Measurements from ENCODE around the gene NMT1.

NMT1 gene

DNA sequence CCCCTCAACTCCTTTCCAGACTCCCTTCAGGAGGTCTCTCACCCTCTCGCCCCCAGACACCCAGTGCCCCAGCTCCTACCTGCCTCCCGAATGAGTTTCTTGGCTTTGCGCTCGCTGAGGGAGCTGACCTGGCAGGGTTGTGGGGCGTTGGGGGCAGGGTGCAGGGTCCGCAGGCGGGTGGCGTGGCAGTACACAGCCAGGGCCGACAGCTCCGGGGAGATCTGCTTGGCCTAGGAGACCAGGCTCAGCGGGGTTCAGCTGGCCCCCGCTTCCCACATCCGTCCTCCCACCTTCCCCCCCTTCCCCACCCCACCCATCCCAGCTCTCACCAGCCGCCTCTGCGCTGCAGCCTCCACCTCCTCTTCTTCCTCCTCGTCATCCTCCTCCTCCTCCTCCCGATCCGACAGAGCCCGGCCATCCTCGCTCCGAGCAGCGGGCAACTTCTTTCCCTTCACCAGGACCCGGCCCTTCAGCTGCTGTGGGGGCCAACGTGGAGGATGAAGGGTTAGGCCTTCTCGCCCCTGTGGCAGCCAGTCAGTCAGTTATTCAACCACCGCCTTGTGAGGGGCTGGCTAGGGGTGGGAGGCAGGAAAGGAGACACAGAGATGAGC, 54.0 kb downstream of the NMT1 start:
- Histone ChIP-seq H3K4me2 (ENCODE audit: low read depth, low read length) (no peak overlapping the region), H3K36me3 (replicated peaks; ENCODE audit: insufficient read depth, low read length) (no peaks in the 10 kb centered on the region), H3K79me2 (ENCODE audit: low read length) (no peaks in the 10 kb centered on the region), H3K9ac (ENCODE audit: low read length) (no peak overlapping the region), H3K27me3 (replicated peaks; ENCODE audit: insufficient read depth, low read length) (no peaks in the 10 kb centered on the region; the same call in none of the 2 replicates), H3F3A (ENCODE audit: insufficient read depth, low read length) (no peaks in the 10 kb centered on the region), H3K4me1 (ENCODE audit: low read length) (no peaks in the 10 kb centered on the region), H3K9me3 (replicated peaks; ENCODE audit: insufficient read depth, low read length) (no peaks in the 10 kb centered on the region), H2AFZ (ENCODE audit: low read length) (no peak overlapping the region), H3K27ac (ENCODE audit: low read length) (no peak overlapping the region), H4K20me1 (ENCODE audit: insufficient read depth, low read length) (no peaks in the 10 kb centered on the region), H3K9me2 (replicated peaks; ENCODE audit: insufficient read depth, low read length) (no peaks in the 10 kb centered on the region), H3K4me3 (ENCODE audit: low read length) (no peak overlapping the region)
- DNase-seq: no peak
- TF ChIP-seq, protein P1, sequence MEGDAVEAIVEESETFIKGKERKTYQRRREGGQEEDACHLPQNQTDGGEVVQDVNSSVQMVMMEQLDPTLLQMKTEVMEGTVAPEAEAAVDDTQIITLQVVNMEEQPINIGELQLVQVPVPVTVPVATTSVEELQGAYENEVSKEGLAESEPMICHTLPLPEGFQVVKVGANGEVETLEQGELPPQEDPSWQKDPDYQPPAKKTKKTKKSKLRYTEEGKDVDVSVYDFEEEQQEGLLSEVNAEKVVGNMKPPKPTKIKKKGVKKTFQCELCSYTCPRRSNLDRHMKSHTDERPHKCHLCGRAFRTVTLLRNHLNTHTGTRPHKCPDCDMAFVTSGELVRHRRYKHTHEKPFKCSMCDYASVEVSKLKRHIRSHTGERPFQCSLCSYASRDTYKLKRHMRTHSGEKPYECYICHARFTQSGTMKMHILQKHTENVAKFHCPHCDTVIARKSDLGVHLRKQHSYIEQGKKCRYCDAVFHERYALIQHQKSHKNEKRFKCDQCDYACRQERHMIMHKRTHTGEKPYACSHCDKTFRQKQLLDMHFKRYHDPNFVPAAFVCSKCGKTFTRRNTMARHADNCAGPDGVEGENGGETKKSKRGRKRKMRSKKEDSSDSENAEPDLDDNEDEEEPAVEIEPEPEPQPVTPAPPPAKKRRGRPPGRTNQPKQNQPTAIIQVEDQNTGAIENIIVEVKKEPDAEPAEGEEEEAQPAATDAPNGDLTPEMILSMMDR (IDR thresholded peaks at IDR 0.05; ENCODE audit: low read length): no peak
- TF ChIP-seq EZH2phosphoT487 (IDR thresholded peaks at IDR 0.05; ENCODE audit: low read length): no peak

DNA sequence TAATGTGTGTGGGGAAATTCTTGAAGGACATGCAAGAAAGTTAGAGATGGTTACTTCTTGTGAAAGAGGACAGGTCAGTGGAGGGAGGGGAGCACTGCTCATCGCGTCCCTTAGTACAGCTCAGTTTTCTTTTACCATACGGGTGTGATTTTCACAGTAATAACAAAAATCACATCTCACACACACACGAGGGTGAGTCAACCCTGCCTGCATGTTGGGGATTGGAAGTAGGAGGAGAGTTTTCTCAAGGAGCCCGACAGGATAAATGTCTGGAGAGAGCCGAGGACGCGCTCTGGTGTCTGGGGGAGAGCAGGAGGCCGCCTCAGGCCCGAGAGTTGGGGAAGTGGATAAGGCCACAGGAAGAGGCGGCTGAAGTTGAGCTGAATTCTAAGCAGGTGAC, 54.8 kb downstream of the NMT1 start:
- TF ChIP-seq EZH2phosphoT487 (IDR thresholded peaks at IDR 0.05; ENCODE audit: low read length) (no peak), EZH2 (optimal IDR thresholded peaks at IDR 0.05; ENCODE audit: low read depth, low read length) (no peak)
- TF ChIP-seq, protein P1 (IDR thresholded peaks at IDR 0.05; ENCODE audit: low read length): no peak
- no peak overlapping the region for H3K27ac ChIP-seq (ENCODE audit: low read length)

DNA sequence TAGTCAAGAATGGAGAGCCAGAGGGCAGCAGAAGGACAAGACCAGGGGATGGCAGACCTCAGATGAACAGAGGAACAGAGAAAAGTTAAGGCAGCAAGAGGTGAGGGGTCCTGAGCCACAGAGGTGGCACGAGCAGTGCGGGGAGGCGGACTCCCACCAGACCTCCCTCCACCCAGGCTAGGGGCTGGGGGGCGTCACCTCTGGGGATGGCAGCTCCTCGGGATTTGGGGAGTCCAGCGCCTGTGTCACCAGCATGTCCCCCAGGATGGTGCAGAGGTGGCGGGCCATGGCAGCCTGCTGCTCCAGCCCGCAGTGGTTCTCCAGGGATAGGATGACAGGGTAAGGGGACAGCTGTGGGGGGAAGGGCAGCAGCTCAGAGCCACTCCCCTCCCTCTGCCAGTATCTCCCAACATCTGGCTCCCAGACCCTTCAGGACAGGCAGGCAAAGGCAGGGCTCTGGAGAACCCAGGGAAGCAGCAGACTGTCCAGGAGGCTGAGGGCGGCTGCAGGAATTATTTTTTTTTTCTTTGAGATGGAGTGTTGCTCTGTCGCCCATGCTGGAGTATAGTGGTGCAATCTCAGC, 55.4 kb downstream of the NMT1 start:
- no peaks in the 10 kb centered on the region for H4K20me1 ChIP-seq (ENCODE audit: insufficient read depth, low read length)
- no peaks in the 10 kb centered on the region for H3F3A ChIP-seq (ENCODE audit: insufficient read depth, low read length)
- TF ChIP-seq, protein P1 (IDR thresholded peaks at IDR 0.05; ENCODE audit: low read length): no peak
- TF ChIP-seq EZH2phosphoT487 (IDR thresholded peaks at IDR 0.05; ENCODE audit: low read length) (no peak), EZH2 (optimal IDR thresholded peaks at IDR 0.05; ENCODE audit: low read depth, low read length) (no peak)
- no peak overlapping the region for H3K9ac ChIP-seq (ENCODE audit: low read length)
- H3K4me3 ChIP-seq (ENCODE audit: low read length): no peak overlapping the region
- no peaks in the 10 kb centered on the region for H3K79me2 ChIP-seq (ENCODE audit: low read length)
- no peaks in the 10 kb centered on the region; the same call in none of the 2 replicates for H3K27me3 ChIP-seq (replicated peaks; ENCODE audit: insufficient read depth, low read length)
- no peaks in the 10 kb centered on the region for H3K9me3 ChIP-seq (replicated peaks; ENCODE audit: insufficient read depth, low read length)
- H3K36me3 ChIP-seq (replicated peaks; ENCODE audit: insufficient read depth, low read length): no peaks in the 10 kb centered on the region
- H2AFZ ChIP-seq (ENCODE audit: low read length): no peak overlapping the region
- H3K9me2 ChIP-seq (replicated peaks; ENCODE audit: insufficient read depth, low read length): no peaks in the 10 kb centered on the region
- DNase-seq: no peak
- H3K27ac ChIP-seq (ENCODE audit: low read length): no peak overlapping the region
- H3K4me1 ChIP-seq (ENCODE audit: low read length): no peaks in the 10 kb centered on the region
- H3K4me2 ChIP-seq (ENCODE audit: low read depth, low read length): no peak overlapping the region

More for the DNA sequence above, 54.8 kb downstream of the NMT1 start:
- H3K4me1 ChIP-seq (ENCODE audit: low read length): no peaks in the 10 kb centered on the region
- H3K9ac ChIP-seq (ENCODE audit: low read length): no peak overlapping the region
- no peak overlapping the region for H3K4me3 ChIP-seq (ENCODE audit: low read length)
- no peaks in the 10 kb centered on the region for H3F3A ChIP-seq (ENCODE audit: insufficient read depth, low read length)
- no peaks in the 10 kb centered on the region; the same call in none of the 2 replicates for H3K27me3 ChIP-seq (replicated peaks; ENCODE audit: insufficient read depth, low read length)
- H2AFZ ChIP-seq (ENCODE audit: low read length): no peak overlapping the region
- no peaks in the 10 kb centered on the region for H3K9me2 ChIP-seq (replicated peaks; ENCODE audit: insufficient read depth, low read length)
- H3K36me3 ChIP-seq (replicated peaks; ENCODE audit: insufficient read depth, low read length): no peaks in the 10 kb centered on the region
- no peaks in the 10 kb centered on the region for H3K9me3 ChIP-seq (replicated peaks; ENCODE audit: insufficient read depth, low read length)
- H4K20me1 ChIP-seq (ENCODE audit: insufficient read depth, low read length): no peaks in the 10 kb centered on the region
- H3K79me2 ChIP-seq (ENCODE audit: low read length): no peaks in the 10 kb centered on the region
- no peak for DNase-seq
- no peak overlapping the region for H3K4me2 ChIP-seq (ENCODE audit: low read depth, low read length)

All from MM.1S (cell line).